ENCODE results near the gene UBTD2.

UBTD2 gene

DNA sequence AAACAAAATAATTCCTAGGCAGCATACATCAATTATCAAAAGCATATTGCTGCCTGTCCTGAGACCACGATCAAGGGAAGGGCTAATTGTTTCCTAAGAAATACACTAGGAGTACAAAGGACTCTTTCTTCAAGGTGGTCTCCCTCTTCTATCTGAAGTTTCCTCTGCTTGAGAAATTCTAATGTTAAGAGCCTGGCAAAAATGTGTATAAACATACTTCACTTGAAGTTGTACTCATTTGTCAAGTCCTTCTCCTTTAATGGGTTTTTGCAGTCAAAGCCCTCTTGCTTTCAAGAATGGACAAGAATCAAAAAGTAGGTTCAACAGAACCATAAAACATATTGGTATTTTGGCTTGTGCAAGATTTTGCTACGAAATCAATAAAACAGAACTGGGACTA is 31.1 kb downstream of the UBTD2 start:
- no peak overlapping the region for H3K4me3 ChIP-seq (ENCODE audit: low read depth, low read length)
- TF ChIP-seq, protein P1, sequence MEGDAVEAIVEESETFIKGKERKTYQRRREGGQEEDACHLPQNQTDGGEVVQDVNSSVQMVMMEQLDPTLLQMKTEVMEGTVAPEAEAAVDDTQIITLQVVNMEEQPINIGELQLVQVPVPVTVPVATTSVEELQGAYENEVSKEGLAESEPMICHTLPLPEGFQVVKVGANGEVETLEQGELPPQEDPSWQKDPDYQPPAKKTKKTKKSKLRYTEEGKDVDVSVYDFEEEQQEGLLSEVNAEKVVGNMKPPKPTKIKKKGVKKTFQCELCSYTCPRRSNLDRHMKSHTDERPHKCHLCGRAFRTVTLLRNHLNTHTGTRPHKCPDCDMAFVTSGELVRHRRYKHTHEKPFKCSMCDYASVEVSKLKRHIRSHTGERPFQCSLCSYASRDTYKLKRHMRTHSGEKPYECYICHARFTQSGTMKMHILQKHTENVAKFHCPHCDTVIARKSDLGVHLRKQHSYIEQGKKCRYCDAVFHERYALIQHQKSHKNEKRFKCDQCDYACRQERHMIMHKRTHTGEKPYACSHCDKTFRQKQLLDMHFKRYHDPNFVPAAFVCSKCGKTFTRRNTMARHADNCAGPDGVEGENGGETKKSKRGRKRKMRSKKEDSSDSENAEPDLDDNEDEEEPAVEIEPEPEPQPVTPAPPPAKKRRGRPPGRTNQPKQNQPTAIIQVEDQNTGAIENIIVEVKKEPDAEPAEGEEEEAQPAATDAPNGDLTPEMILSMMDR (IDR thresholded peaks at IDR 0.05; ENCODE audit: control insufficient read depth, extremely low read depth, insufficient read depth) = no peak
- no peak for DNase-seq (ENCODE audit: low read depth)

DNA sequence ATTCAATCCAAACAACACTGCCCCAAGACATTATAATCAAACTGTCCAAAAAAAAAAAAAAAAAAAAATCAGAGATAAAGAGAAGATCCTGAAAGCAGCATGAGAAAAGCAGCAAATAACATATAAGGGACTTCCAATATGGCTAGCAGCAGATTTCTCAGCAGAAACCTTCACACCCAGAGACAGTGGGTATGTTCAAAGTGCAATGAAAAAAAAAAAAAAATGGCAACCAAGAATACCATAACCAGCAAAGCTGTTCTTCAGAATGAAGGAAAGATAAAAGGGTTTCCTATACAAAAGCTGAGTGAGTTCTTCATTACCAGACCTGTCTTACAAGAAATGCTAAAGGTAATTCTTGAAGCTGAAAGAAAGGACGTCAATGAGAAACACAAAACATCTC is 32.1 kb downstream of the UBTD2 start:
- no peak overlapping the region for H3K4me3 ChIP-seq (ENCODE audit: low read depth, low read length)
- TF ChIP-seq, protein P1 (IDR thresholded peaks at IDR 0.05; ENCODE audit: control insufficient read depth, extremely low read depth, insufficient read depth) = no peak
- DNase-seq (ENCODE audit: low read depth) = no peak

DNA sequence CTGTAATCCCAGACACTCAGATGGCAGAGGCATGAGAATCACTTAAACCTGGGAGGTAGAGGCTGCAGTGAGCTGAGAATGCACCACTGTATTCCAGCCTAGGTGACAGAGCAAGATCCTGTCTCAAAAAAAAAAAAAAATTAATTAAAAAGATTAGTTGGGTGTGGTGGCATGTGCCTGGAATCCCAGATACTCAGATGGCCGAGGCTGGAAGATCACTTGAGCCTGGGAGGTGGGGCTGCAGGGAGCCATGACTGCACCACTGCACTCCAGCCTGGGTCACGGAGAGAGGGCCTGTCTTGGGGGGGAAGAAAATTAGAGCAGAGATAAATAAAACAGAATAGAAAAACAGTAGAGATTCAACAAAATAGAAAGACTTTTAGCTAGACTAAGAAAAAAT is 34.9 kb downstream of the UBTD2 start:
- no peak for DNase-seq (ENCODE audit: low read depth)
- TF ChIP-seq, protein P1 (IDR thresholded peaks at IDR 0.05; ENCODE audit: control insufficient read depth, extremely low read depth, insufficient read depth) = no peak
- H3K4me3 ChIP-seq (ENCODE audit: low read depth, low read length) = no peak overlapping the region

DNA sequence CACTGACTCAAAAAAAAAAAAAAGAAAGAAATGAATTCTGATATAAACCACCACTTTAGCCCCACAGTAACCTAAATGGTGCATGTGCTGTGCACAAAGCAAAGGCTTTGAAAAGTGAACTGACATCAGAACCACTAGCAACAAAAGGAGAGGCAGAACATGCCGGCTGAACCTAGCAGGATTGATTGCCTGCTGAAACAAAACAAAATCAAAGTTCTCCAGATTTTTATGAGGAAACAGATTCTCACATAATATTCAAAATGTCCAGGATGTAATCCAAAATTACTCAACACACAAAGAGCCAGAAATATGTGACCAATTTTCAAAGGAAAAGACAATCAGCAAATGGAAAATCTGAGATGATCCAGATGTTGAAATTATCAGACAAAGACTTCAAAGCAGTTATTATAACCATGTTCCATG is 37.9 kb downstream of the UBTD2 start:
- no peak overlapping the region for H3K4me3 ChIP-seq (ENCODE audit: low read depth, low read length)
- TF ChIP-seq, protein P1 (IDR thresholded peaks at IDR 0.05; ENCODE audit: control insufficient read depth, extremely low read depth, insufficient read depth) = no peak
- DNase-seq (ENCODE audit: low read depth) = no peak

DNA sequence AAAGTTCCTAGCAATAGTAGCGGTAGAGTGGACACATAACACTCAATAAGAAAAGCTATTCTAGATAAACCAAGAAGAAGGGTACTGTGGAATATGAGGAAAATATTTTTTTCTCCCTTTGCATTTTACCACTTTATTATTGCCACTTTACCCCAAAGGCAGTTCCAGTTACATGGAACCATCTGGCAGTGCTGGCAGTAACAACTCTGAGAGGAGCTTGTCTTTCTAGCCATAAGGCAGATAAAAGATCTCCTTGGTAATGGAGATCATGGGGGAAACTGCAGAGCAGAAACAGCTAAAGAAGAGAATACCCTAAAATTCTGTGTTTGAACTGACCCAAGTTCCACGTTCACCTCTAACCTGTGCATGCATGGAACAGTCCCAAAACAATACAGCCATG is 38.5 kb downstream of the UBTD2 start:
- TF ChIP-seq, protein P1 (IDR thresholded peaks at IDR 0.05; ENCODE audit: control insufficient read depth, extremely low read depth, insufficient read depth) = no peak
- H3K4me3 ChIP-seq (ENCODE audit: low read depth, low read length) = no peak overlapping the region
- DNase-seq (ENCODE audit: low read depth) = no peak

DNA sequence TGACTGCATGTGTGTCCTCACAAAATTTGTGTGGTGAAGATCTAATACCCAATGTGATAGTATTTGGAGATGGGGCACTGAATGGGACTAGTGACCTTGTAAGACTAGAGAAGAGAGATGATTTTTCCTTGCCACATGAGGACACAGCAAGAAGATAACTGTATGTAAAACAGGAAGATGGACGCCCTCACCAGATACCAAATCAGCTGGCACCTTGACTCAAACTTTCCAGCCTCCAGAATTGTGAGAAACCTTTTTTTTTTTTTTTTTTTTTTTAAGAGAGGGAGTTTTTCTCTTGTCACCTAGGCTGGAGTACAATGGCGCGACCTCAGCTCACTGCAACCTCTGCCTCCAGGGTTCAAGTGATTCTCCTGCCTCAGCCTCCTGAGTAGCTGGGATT is 40.3 kb downstream of the UBTD2 start:
- H3K4me3 ChIP-seq (ENCODE audit: low read depth, low read length) = no peak overlapping the region
- DNase-seq (ENCODE audit: low read depth) = no peak
- TF ChIP-seq, protein P1 (IDR thresholded peaks at IDR 0.05; ENCODE audit: control insufficient read depth, extremely low read depth, insufficient read depth) = no peak

DNA sequence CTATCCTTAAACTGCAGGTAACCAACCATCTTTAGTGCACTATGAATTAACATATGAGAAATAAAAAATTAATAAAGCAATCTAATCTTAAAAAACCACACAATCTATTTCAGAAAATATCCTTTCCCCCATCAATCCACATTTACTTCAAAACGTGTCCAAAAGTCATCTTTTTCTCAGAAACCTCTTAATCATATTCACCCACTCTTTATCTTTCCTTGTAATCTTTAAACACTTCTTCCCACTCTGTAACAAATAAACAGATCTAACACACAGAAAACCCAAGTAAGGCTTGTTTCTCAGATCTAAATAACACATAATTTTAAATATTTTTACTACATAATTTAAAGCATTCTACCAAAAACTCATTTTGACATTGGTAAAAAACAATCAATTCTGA is 45.2 kb downstream of the UBTD2 start:
- no peak for DNase-seq (ENCODE audit: low read depth)
- TF ChIP-seq, protein P1 (IDR thresholded peaks at IDR 0.05; ENCODE audit: control insufficient read depth, extremely low read depth, insufficient read depth) = no peak
- H3K4me3 ChIP-seq (ENCODE audit: low read depth, low read length) = no peak overlapping the region

Data from LNCaP clone FGC (cell line).